Measurements from ENCODE around the gene SPNS2.

SPNS2 gene

GRCh38 chr17:4549781-4550533 is 51.3 kb downstream of the SPNS2 start:
- DNase-seq (ENCODE audit: low read depth in 2 of 2), result no peak

- no peak for DNase-seq (ENCODE audit: low read depth in 2 of 2)
These were observed 51.9 kb downstream of the SPNS2 start for GRCh38 chr17:4550534-4551039.

- DNase-seq (ENCODE audit: low read depth in 2 of 2), result no peak
These were observed 52.5 kb downstream of the SPNS2 start for GRCh38 chr17:4551141-4551540.

DNA sequence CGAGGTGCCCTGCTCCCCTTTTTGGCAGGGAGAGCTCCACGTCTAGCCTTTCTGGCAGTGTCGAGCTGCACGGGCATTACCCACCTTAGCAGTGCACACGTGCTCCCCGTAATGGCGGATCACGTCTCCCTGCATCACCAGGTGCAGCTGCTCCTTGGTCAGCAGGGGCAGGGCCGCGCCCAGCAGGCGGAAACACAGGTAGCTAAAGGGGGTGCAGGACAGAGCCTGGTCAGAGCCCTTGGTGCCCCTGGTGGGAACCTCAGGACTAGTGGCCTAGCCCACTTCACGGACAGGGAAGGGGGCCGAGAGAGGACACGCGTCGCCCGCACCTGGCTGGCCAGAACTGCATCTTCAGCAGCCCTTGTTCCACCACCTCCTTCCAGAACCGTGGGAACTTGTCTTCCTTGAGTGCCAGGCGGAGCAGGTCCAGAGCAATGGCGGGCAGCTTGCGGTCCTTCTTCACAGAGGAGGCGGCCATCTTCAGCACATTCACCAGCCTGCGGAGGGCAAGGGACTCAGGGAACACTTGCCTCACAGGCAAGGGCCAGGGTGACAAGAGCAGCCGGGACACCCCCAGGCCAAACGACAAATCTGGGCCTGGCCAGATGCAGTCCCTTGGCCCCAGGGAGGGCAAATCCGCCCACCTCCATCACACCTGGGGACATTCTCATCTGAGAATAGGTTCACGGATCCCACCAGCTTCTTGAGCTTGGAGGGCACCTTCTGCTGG is 53.3 kb downstream of the SPNS2 start:
- no peak for DNase-seq (ENCODE audit: low read depth in 2 of 2)

DNA sequence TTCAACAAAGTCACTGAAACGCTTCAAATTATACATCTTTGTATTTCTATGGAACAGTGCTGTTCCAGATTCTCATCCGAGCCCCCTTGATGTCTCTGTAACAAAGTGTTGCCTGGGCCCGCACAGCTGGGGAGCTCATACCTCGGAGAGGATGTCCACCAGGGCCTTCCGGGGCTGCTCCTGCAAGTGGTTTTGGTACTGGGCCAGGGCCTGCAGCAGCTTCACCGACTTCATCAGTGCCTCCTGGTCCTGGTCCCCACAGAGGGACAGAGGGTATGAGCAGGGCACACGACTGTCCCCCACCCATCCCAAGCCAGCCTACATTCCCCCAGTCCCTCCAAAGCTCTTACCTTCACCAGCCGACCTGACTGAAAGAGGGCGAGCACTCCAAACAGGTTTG is 55.0 kb downstream of the SPNS2 start:
- DNase-seq (ENCODE audit: low read depth in 2 of 2), result no peak

DNA sequence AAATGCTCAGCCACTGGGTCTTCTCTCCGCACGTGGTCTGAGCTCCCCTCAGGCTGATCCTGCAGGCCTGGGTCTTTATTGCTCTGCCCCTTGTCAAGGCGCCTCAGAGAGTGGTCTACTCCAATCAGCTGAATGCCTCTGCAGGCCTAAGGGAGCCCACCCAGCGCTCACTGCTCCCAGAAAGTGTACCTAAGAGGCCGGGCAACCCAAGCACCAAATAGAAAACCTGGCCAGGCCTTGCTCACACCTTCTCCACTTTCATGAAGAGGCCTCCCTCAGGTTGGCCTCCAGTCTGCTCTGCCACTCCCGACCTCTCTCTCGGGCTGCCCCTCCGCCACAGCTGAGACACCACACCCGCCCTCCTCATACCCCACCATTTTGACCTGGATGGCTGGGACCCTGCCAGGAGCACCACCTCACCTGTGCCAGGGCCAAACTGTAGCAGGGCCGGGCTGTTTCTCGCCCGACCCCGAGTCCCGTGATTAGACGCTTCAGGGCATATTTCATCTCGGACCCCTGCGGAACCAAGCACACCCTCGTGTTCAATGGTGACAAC is 55.8 kb downstream of the SPNS2 start:
- DNase-seq (ENCODE audit: low read depth in 2 of 2), result no peak

- peak; percentile 96 to 98 for DNase-seq (ENCODE audit: low read depth in 2 of 2)
These were observed 56.5 kb downstream of the SPNS2 start, which contains the start of gene MYBBP1A for GRCh38 chr17:4554997-4555799. TSS of gene MYBBP1A (minus strand) at chr17:4555384. CDS start at chr17:4555324, 60 bp downstream.

GRCh38 chr17:4555873-4556759 is 57.4 kb downstream of the SPNS2 start:
- DNase-seq (ENCODE audit: low read depth in 2 of 2), result no peak

DNA sequence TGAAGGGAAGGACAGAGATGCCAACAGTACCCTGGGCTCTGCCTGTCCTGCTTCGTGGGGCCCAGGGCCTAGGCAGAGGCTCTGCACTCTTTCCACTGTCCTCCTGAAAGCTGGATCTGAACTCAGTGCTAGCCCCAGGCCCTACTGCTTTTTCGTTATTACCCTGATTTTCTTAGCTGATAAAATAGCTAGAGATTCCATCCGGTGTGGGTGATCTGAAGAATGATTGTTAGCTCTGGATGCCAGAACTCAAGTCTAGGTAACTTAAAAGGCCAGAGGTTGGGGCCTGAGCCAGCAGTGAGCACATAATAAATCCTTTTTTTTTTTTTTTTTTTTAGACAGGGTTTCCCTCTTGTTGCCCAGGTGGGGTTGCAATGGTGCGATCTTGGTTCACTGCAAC is 58.3 kb downstream of the SPNS2 start:
- no peak for DNase-seq (ENCODE audit: low read depth in 2 of 2)

GRCh38 chr17:4557626-4558346 is 59.1 kb downstream of the SPNS2 start:
- no peak for DNase-seq (ENCODE audit: low read depth in 2 of 2)

GRCh38 chr17:4558347-4558971 is 59.8 kb downstream of the SPNS2 start:
- DNase-seq (ENCODE audit: low read depth in 2 of 2), result no peak

GRCh38 chr17:4559139-4559791 is 60.6 kb downstream of the SPNS2 start:
- no peak for DNase-seq (ENCODE audit: low read depth in 2 of 2)

GRCh38 chr17:4559966-4560365 is 61.3 kb downstream of the SPNS2 start:
- no peak for DNase-seq (ENCODE audit: low read depth in 2 of 2)

DNA sequence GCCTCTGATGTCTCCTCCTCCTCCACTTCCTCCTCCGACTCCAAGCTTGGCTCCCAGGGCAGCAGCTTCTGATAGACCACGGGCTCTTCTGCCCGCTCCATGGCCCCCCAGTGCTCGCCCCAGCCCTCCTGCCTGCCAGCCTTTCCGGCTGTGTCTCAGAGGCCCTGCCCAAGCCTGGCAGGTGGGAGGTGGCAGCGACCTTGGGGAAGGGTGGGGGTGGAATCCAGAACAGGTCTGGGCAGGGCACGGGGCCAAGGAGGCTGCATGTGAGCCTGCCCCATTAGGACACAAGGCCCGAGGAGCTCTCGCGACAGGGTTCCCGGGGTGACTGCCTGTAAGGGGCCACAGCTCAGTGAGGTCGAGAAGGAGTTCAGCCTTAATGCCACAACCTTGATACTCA is 61.7 kb downstream of the SPNS2 start, which contains the start of gene GGT6:
Gene GGT6, minus strand, starts transcription at position 157 of the 400 bp plus-strand sequence. Its CDS starts 56 bp downstream, at position 101.
- no peak for DNase-seq (ENCODE audit: low read depth in 2 of 2)

- DNase-seq (ENCODE audit: low read depth in 2 of 2), result no peak
These were observed 62.2 kb downstream of the SPNS2 start for GRCh38 chr17:4560837-4561256.

GRCh38 chr17:4562015-4562969 is 63.6 kb downstream of the SPNS2 start:
- DNase-seq (ENCODE audit: low read depth in 2 of 2), result no peak

DNA sequence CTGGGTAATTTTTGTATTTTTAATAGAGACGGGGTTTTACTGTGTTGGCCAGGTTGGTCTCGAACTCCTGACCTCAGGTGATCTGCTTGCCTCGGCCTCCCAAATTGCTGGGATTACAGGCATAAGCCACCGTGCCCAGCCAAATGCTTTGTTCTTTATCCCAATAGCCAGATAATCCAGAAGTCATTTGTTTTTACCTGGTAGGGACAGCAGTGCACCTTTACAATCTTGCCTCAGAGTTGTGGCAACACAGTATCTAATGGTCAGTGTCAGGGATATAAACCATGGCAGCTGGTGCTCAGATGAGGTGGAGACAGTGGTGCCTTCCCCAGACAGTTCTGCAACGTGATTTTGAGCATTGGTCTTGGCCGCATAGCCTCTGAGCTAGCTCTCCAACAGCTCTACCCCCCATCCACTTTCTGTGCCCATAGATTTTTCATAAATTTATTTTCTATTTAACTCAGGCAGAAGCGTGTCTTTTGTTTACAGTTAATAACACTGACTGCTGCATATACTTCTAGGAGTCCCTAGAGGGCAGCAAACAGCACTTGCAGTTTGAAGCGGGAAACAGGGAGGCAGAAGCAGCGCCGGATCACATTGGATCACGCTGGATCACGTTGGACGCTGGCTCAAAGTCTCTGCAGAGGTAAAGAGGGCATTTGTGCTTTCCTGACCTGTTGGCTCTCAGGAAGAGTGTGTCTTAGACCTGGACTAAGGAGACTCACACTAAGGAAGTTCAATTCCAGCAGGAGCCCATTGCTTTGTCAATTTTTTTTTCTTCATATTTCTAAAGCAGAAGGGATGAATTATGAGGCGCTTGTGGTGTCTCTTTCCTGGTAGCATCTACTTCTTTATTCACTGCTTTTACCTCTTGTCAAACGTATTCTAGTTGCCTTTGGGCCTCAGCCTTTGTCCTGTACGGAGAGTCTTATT is 66.8 kb downstream of the SPNS2 start:
- DNase-seq (ENCODE audit: low read depth in 2 of 2), result no peak

All from stimulated activated CD8-positive, alpha-beta memory T cell treated with anti-CD3 and anti-CD28 coated beads, Interleukin-2, amount 100 ng/mL, for 48 hours (primary cell).